ENCODE data around the gene PDIA5.
A peak's percentile ranks its signal among the peaks of the same experiment; 100 is the strongest.

DNA sequence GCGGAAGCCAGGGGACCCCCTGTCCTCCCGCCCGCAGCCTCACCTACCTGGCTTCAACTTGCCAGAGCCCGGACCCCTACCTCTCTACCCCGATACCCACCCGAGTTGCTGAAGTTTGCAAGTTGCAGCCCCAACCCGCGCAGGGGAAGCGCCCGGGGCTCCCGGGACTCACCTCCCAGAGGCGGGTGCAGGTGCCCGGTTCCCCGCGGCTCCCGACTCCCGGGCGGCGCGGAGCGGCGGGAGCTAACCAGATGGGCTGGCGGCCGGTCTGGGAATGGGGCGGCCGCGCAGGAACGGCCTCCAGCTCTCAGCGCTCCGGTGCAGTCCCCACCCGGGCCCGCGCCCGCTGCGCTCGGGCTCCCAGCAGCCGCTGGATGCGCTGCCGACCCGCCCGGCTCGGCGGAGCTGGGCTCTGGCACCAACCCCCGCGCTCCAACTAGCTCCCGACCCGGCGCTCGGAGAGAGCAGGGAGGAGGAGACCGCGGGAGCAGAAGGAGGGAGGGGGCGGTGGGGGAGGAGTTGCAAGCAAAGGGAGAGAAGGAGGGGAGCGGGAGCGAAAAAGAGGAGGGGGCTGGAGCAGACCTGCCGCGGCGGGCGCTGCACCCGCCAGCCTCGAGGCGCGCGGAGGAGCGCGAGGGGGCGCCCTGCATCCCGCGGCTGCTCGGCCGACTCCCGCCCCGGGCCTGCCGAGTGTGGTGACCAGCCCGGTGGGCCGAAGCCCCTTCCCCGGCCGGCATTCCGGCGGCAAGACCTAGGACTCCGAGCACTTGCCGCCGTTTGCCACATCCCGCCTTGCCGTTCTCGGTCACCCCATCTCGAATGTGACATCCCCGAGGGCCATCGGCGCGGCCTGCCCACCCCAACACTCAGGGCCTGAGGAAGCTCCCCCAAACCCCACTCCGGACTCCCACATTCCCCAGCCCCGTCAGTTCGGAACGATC, 39.3 kb upstream of the PDIA5 start, which contains the start of gene SEMA5B:
- TF ChIP-seq, protein P1, sequence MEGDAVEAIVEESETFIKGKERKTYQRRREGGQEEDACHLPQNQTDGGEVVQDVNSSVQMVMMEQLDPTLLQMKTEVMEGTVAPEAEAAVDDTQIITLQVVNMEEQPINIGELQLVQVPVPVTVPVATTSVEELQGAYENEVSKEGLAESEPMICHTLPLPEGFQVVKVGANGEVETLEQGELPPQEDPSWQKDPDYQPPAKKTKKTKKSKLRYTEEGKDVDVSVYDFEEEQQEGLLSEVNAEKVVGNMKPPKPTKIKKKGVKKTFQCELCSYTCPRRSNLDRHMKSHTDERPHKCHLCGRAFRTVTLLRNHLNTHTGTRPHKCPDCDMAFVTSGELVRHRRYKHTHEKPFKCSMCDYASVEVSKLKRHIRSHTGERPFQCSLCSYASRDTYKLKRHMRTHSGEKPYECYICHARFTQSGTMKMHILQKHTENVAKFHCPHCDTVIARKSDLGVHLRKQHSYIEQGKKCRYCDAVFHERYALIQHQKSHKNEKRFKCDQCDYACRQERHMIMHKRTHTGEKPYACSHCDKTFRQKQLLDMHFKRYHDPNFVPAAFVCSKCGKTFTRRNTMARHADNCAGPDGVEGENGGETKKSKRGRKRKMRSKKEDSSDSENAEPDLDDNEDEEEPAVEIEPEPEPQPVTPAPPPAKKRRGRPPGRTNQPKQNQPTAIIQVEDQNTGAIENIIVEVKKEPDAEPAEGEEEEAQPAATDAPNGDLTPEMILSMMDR (IDR thresholded peaks at IDR 0.05; ENCODE audit: low read depth, low read length, poor library complexity, severe bottlenecking), result peak; percentile 58
- peak; percentile 92 for TF ChIP-seq EZH2phosphoT487 (IDR thresholded peaks at IDR 0.05; ENCODE audit: borderline replicate concordance, low read length)
